GM23338 (cell line): Measurements from ENCODE around the gene THEM5. TPM values are rescaled to one million over a fixed set of nuclear protein-coding genes. Genes with fewer than 3 reads are reported as not detected.

Experiments used
- ATAC-seq: fragments of 200-7000 bp; cut with Tn5 transposase; 3 replicates; pipeline ENCODE4 v1.9.1; 2020
- DNase-seq: peaks from one replicate; pipeline ENCODE4 v3.0.0-alpha.2; 2015; ENCODE audit warnings: low spot score
- H2AFZ ChIP-seq: fragments of 200-600 bp; sonication (generic); 2 replicates; pipeline ENCODE4 v1.8.0; 2016; ENCODE audit warnings: antibody characterized with exemption, mild to moderate bottlenecking, moderate library complexity
- H3F3A ChIP-seq: fragments of 200-600 bp; sonication (generic); replicated peaks from 2 replicates; pipeline ENCODE4 v1.8.0; 2017; ENCODE audit warnings: antibody characterized with exemption, mixed run types, low read depth
- H3K27ac ChIP-seq: fragments of 200-600 bp; sonication (generic); 2 replicates; pipeline ENCODE4 v1.6.1; 2016; ENCODE audit warnings: low read depth
- H3K27me3 ChIP-seq: fragments of 200-600 bp; sonication (generic); 2 replicates; pipeline ENCODE4 v1.8.0; 2016; ENCODE audit warnings: mild to moderate bottlenecking, mixed run types, moderate library complexity; ENCODE audit not compliant: insufficient read depth
- H3K36me3 ChIP-seq: fragments of 200-600 bp; sonication (generic); 2 replicates; pipeline ENCODE4 v1.8.0; 2016; ENCODE audit warnings: mild to moderate bottlenecking; ENCODE audit not compliant: insufficient read depth
- H3K4me1 ChIP-seq: fragments of 200-600 bp; sonication (generic); 2 replicates; pipeline ENCODE4 v1.8.0; 2016; ENCODE audit warnings: mild to moderate bottlenecking, moderate library complexity; ENCODE audit not compliant: insufficient read depth
- H3K4me2 ChIP-seq: fragments of 200-600 bp; sonication (generic); 2 replicates; pipeline ENCODE4 v1.7.1; 2017; ENCODE audit warnings: mixed run types
- H3K4me3 ChIP-seq: fragments of 200-600 bp; sonication (generic); 2 replicates; pipeline ENCODE4 v1.6.1; 2016; ENCODE audit warnings: mixed run types
- H3K79me2 ChIP-seq: fragments of 200-600 bp; sonication (generic); replicated peaks from 2 replicates; pipeline ENCODE4 v1.8.0; 2017; ENCODE audit warnings: mild to moderate bottlenecking; ENCODE audit not compliant: insufficient read depth
- H3K9me2 ChIP-seq: fragments of 200-600 bp; sonication (generic); 2 replicates; pipeline ENCODE4 v1.8.0; 2017; ENCODE audit not compliant: insufficient read depth
- H4K20me1 ChIP-seq: fragments of 200-600 bp; sonication (generic); replicated peaks from 2 replicates; pipeline ENCODE4 v1.8.0; 2017; ENCODE audit warnings: mild to moderate bottlenecking; ENCODE audit not compliant: insufficient read depth
- H3K27ac Mint-ChIP-seq: 2 replicates; pipeline ENCODE4 v1.8.0; 2020; ENCODE audit warnings: inconsistent platforms, mild to moderate bottlenecking, moderate library complexity, mixed read lengths
- H3K27me3 Mint-ChIP-seq: 3 replicates; pipeline ENCODE4 v1.8.0; 2022; ENCODE audit warnings: low read depth, mild to moderate bottlenecking, moderate library complexity, mixed read lengths, inconsistent platforms; ENCODE audit not compliant: insufficient read depth, poor library complexity
- H3K36me3 Mint-ChIP-seq: 3 replicates; pipeline ENCODE4 v1.8.0; 2021; ENCODE audit warnings: low read depth, mild to moderate bottlenecking, inconsistent platforms, moderate library complexity, mixed read lengths
- H3K4me1 Mint-ChIP-seq: 3 replicates; pipeline ENCODE4 v1.8.0; 2020; ENCODE audit warnings: mild to moderate bottlenecking, inconsistent platforms, mixed read lengths
- H3K4me3 Mint-ChIP-seq: 3 replicates; pipeline ENCODE4 v1.8.0; 2021; ENCODE audit warnings: moderate library complexity, mild to moderate bottlenecking, inconsistent platforms, mixed read lengths
- H3K9me3 Mint-ChIP-seq: 3 replicates; pipeline ENCODE4 v1.8.0; 2020; ENCODE audit warnings: moderate library complexity, mild to moderate bottlenecking, inconsistent platforms, mixed read lengths
- POLR2AphosphoS5 ChIP-seq: IDR thresholded peaks from 2 replicates; pipeline ENCODE4 v1.6.1; 2016; ENCODE audit warnings: antibody characterized with exemption, low read depth
- polyA plus RNA-seq: library from polyadenylated mRNA; unstranded; fragments of >200 nt; fragmentation: Nextera tagmentation; extraction: Ambion mirVana; gene quantifications from 2 replicates; pipeline ENCODE4 v1.2.1, GENCODE V29; 2016
- total RNA-seq: library from RNA; depleted of rRNA; stranded (reverse); fragments of >200 nt; shearing (Covaris generic); gene quantifications from 2 replicates; pipeline ENCODE4 v1.2.3, GENCODE V29; 2014
- TF ChIP-seq, protein P1 (sequence below): fragments of 250-450 bp; sonication (Bioruptor Pico); IDR thresholded peaks from 2 replicates; pipeline ENCODE4 v1.5.0; 2020; ENCODE audit warnings: mild to moderate bottlenecking, moderate library complexity
- TF ChIP-seq, protein P2 (sequence below), 2 experiments: fragments of 200-600 bp in 1 of 2; sonication (generic) in 1 of 2; conservative IDR thresholded peaks; 2 replicates each; pipeline versions ENCODE4 v1.5.1 to v1.6.1; 2016 to 2017; ENCODE audit warnings: antibody characterized with exemption in 2 of 2, low read depth in 2 of 2, mild to moderate bottlenecking in 2 of 2, moderate library complexity in 1 of 2

THEM5 gene
- total and polyA plus RNA-seq, 2 experiments from 2014 or later: not detected

DNA sequence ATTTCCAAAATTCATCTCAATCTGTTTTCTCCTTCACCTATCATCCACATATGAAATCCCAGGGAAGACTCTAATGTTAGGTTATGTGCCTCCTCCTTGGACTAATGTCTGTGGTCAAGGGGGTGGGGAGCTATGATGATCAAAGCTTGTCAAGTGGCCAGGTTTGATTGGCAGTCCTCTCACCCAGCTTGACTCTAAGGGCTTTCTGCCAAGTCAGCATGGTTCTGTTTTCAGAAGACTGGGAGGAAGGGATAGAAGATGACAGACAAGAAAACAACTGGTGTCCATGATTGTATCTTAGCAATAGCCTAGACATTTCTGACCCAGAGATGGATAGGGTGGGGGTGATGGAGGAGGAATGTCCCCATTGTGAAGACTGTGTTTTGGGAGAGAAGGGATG is 9.1 kb upstream of the THEM5 start:
- Mint-ChIP-seq H3K36me3 (no peaks in the 10 kb centered on the region), H3K9me3 (no peaks in the 10 kb centered on the region; the same call in 2 of the 3 replicates), H3K27me3 (peaks cover 50% of the 10 kb centered on the region), H3K27ac (no peak overlapping the region), H3K4me3 (no peak overlapping the region), H3K4me1 (peaks cover 23% of the 10 kb centered on the region)
- Histone ChIP-seq H3K79me2 (no peaks in the 10 kb centered on the region), H3K4me2 (no peak overlapping the region), H3K36me3 (no peaks in the 10 kb centered on the region), H3K9me2 (no peaks in the 10 kb centered on the region), H4K20me1 (no peaks in the 10 kb centered on the region; the same call in 1 of the 2 replicates), H3K4me3 (no peak overlapping the region), H3K4me1 (peaks cover 5% of the 10 kb centered on the region; the same call in 1 of the 2 replicates), H3K27ac (no peak overlapping the region), H2AFZ (no peak overlapping the region), H3K27me3 (peaks cover 80% of the 10 kb centered on the region), H3F3A (no peaks in the 10 kb centered on the region)
- TF ChIP-seq POLR2AphosphoS5: no peak
- ATAC-seq (no peak), DNase-seq (no peak)

DNA sequence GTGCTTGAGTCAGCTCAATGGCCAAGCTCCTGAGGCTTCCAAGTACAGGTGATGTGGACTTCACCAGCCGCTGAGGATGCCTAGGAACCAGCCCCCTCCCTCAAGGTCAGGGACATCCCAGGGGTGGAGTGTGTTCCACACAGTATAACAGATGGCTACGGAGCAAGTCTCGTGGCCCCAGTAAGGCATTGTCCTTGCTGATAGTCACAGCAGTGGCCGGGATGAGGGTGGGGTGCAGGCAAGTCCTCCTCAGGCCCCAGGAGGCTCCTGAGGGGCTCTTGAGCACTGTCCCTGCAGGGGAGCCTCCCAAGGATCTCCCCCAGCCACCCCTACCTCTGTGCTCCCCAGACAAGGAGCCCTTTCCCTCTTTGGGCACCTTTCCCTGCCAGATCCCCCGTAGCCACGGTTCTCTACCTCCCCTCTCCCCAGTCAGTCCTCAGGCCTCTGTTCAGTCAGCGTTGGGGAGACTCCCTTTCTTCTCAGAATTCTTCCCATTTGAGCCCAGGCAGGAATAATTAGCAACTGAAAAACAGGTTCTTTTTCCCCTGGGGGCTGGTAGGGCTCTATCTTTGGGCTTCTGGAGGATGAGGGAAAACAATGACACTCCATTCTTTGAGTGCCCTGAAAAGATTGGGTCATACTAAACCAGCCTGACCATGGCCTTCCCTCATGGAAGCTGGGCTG is 7.1 kb upstream of the THEM5 start:
- H3K27ac Mint-ChIP-seq: no peak overlapping the region
- H3K36me3 ChIP-seq: no peaks in the 10 kb centered on the region; the same call in 1 of the 2 replicates
- no peaks in the 10 kb centered on the region for H3K36me3 Mint-ChIP-seq
- H3K27me3 ChIP-seq: peaks cover 85% of the 10 kb centered on the region
- H3F3A ChIP-seq: no peaks in the 10 kb centered on the region
- DNase-seq (peak; percentile 87), ATAC-seq (peak; percentile 93)
- H3K9me3 Mint-ChIP-seq: no peaks in the 10 kb centered on the region; the same call in 2 of the 3 replicates
- no peaks in the 10 kb centered on the region for H3K79me2 ChIP-seq
- H3K4me2 ChIP-seq: peak overlapping the region; percentile 52
- no peak overlapping the region for H2AFZ ChIP-seq
- H3K27me3 Mint-ChIP-seq: peaks cover 64% of the 10 kb centered on the region
- peaks cover 5% of the 10 kb centered on the region; the same call in 1 of the 2 replicates for H3K4me1 ChIP-seq
- H3K4me3 ChIP-seq: no peak overlapping the region
- peak overlapping the region; percentile 16; the same call in 2 of the 3 replicates for H3K4me3 Mint-ChIP-seq
- TF ChIP-seq, protein P1, sequence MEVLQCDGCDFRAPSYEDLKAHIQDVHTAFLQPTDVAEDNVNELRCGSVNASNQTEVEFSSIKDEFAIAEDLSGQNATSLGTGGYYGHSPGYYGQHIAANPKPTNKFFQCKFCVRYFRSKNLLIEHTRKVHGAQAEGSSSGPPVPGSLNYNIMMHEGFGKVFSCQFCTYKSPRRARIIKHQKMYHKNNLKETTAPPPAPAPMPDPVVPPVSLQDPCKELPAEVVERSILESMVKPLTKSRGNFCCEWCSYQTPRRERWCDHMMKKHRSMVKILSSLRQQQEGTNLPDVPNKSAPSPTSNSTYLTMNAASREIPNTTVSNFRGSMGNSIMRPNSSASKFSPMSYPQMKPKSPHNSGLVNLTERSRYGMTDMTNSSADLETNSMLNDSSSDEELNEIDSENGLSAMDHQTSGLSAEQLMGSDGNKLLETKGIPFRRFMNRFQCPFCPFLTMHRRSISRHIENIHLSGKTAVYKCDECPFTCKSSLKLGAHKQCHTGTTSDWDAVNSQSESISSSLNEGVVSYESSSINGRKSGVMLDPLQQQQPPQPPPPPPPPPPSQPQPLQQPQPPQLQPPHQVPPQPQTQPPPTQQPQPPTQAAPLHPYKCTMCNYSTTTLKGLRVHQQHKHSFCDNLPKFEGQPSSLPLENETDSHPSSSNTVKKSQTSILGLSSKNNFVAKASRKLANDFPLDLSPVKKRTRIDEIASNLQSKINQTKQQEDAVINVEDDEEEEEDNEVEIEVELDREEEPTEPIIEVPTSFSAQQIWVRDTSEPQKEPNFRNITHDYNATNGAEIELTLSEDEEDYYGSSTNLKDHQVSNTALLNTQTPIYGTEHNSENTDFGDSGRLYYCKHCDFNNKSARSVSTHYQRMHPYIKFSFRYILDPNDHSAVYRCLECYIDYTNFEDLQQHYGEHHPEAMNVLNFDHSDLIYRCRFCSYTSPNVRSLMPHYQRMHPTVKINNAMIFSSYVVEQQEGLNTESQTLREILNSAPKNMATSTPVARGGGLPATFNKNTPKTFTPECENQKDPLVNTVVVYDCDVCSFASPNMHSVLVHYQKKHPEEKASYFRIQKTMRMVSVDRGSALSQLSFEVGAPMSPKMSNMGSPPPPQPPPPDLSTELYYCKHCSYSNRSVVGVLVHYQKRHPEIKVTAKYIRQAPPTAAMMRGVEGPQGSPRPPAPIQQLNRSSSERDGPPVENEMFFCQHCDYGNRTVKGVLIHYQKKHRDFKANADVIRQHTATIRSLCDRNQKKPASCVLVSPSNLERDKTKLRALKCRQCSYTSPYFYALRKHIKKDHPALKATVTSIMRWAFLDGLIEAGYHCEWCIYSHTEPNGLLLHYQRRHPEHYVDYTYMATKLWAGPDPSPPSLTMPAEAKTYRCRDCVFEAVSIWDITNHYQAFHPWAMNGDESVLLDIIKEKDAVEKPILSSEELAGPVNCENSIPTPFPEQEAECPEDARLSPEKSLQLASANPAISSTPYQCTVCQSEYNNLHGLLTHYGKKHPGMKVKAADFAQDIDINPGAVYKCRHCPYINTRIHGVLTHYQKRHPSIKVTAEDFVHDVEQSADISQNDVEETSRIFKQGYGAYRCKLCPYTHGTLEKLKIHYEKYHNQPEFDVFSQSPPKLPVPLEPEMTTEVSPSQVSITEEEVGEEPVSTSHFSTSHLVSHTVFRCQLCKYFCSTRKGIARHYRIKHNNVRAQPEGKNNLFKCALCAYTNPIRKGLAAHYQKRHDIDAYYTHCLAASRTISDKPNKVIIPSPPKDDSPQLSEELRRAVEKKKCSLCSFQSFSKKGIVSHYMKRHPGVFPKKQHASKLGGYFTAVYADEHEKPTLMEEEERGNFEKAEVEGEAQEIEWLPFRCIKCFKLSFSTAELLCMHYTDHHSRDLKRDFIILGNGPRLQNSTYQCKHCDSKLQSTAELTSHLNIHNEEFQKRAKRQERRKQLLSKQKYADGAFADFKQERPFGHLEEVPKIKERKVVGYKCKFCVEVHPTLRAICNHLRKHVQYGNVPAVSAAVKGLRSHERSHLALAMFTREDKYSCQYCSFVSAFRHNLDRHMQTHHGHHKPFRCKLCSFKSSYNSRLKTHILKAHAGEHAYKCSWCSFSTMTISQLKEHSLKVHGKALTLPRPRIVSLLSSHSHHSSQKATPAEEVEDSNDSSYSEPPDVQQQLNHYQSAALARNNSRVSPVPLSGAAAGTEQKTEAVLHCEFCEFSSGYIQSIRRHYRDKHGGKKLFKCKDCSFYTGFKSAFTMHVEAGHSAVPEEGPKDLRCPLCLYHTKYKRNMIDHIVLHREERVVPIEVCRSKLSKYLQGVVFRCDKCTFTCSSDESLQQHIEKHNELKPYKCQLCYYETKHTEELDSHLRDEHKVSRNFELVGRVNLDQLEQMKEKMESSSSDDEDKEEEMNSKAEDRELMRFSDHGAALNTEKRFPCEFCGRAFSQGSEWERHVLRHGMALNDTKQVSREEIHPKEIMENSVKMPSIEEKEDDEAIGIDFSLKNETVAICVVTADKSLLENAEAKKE (CRISPR knock-in tag): 0 out of 2 replicates have a peak, but pooled peaks have one; percentile 36
- TF ChIP-seq, protein P2, sequence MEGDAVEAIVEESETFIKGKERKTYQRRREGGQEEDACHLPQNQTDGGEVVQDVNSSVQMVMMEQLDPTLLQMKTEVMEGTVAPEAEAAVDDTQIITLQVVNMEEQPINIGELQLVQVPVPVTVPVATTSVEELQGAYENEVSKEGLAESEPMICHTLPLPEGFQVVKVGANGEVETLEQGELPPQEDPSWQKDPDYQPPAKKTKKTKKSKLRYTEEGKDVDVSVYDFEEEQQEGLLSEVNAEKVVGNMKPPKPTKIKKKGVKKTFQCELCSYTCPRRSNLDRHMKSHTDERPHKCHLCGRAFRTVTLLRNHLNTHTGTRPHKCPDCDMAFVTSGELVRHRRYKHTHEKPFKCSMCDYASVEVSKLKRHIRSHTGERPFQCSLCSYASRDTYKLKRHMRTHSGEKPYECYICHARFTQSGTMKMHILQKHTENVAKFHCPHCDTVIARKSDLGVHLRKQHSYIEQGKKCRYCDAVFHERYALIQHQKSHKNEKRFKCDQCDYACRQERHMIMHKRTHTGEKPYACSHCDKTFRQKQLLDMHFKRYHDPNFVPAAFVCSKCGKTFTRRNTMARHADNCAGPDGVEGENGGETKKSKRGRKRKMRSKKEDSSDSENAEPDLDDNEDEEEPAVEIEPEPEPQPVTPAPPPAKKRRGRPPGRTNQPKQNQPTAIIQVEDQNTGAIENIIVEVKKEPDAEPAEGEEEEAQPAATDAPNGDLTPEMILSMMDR (conservative IDR thresholded peaks at IDR 0.05; ENCODE audit: low read depth in 2 of 2): no peak
- H4K20me1 ChIP-seq: no peaks in the 10 kb centered on the region; the same call in 1 of the 2 replicates
- no peak overlapping the region for H3K27ac ChIP-seq
- H3K9me2 ChIP-seq: no peaks in the 10 kb centered on the region
- H3K4me1 Mint-ChIP-seq: peaks cover 23% of the 10 kb centered on the region
